D721Med (cell line): ENCODE data around the gene TENT5C.

ENCODE experiments used
- DNase-seq: peaks from one replicate; pipeline ENCODE4 v3.0.0; 2011; ENCODE audit warnings: low spot score; ENCODE audit not compliant: insufficient read length
- FAIRE-seq: peaks from 2 replicates; lab custom pipeline; 2011; peaks lifted over from hg19 to GRCh38; lab: Jason Lieb, UNC
- CTCF ChIP-seq: IDR thresholded peaks from 2 replicates; pipeline ENCODE4 v1.5.1; 2012; ENCODE audit warnings: mild to moderate bottlenecking, control low read depth; ENCODE audit not compliant: insufficient read depth; ENCODE audit errors: missing control alignments

Gene TENT5C

GRCh38 chr1:117572546-117572945 lies 33.3 kb upstream of the TENT5C start:
- DNase-seq (no peak), FAIRE-seq (no peak)
- TF ChIP-seq CTCF = no peak

- DNase-seq = no peak
- no peak for FAIRE-seq
- no peak for TF ChIP-seq CTCF
Observed at GRCh38 chr1:117573386-117574023, 32.3 kb upstream of the TENT5C start.

- no peak for FAIRE-seq
- TF ChIP-seq CTCF = no peak
- DNase-seq = no peak
Observed at GRCh38 chr1:117574161-117574835, 31.6 kb upstream of the TENT5C start.

- no peak for TF ChIP-seq CTCF
- DNase-seq (no peak), FAIRE-seq (no peak)
Observed at GRCh38 chr1:117575586-117576225, 30.1 kb upstream of the TENT5C start.

- no peak for TF ChIP-seq CTCF
- no peak for DNase-seq
- FAIRE-seq = no peak
Observed at GRCh38 chr1:117576236-117576635, 29.6 kb upstream of the TENT5C start.

- FAIRE-seq (no peak), DNase-seq (no peak)
- no peak for TF ChIP-seq CTCF
Observed at GRCh38 chr1:117577191-117577885, 28.5 kb upstream of the TENT5C start.
